B cell (primary cell): ENCODE measurements around the gene MCM3AP. TPM values are rescaled to one million over a fixed set of nuclear protein-coding genes. Genes with fewer than 3 reads are reported as not detected.

ENCODE experiments used
- ATAC-seq: fragments of 200-7000 bp; cut with Tn5 transposase; one replicate; pipeline ENCODE4 v1.10.0; 2021; ENCODE audit warnings: low read depth, mild to moderate bottlenecking, moderate number of reproducible peaks, moderate library complexity
- CTCF ChIA-PET: fragments of 350-600 bp; sonication (Branson Sonifier 250); formaldehyde crosslinking; loops from one replicate; lab custom pipeline; 2021; ENCODE audit warnings: antibody characterized with exemption, inconsistent platforms; lab: Charles Lee
- POLR2A ChIA-PET: fragments of 350-600 bp; sonication (Branson Sonifier 250); formaldehyde crosslinking; loops from one replicate; lab custom pipeline; 2021; ENCODE audit warnings: antibody characterized with exemption; lab: Charles Lee
- DNase-seq: peaks from one replicate; pipeline ENCODE4 v3.0.0; 2013
- H2AFZ ChIP-seq: 2 replicates; pipeline ENCODE4 v1.6.1; 2012; ENCODE audit warnings: mild to moderate bottlenecking, low read depth, low read length; ENCODE audit not compliant: insufficient read depth, poor library complexity, severe bottlenecking
- H3K27ac ChIP-seq, 2 donors: 1 replicate in 1 of 2; 2 replicates in 1 of 2; pipeline ENCODE4 v1.5.1; 2012 to 2013; ENCODE audit warnings: low read length in 2 of 2, mild to moderate bottlenecking in 2 of 2, moderate library complexity in 1 of 2
- H3K27me3 ChIP-seq, 4 experiments: fragments of 200-600 bp in 1 of 4; sonication (generic) in 1 of 4; replicated peaks in 1 of 4; 1 replicate in 2 of 4; 2 replicates in 2 of 4; pipeline versions ENCODE4 v1.6.1 to v1.7.0; 2013 to 2016; ENCODE audit warnings: low read length in 3 of 4, mild to moderate bottlenecking in 2 of 4, mixed read lengths in 1 of 4, moderate library complexity in 1 of 4; ENCODE audit not compliant: insufficient read depth in 4 of 4, control insufficient read depth in 3 of 4; ENCODE audit errors: control extremely low read depth in 1 of 4
- H3K36me3 ChIP-seq, 2 experiments: replicated peaks in 1 of 2; 1 replicate in 1 of 2; 2 replicates in 1 of 2; pipeline versions ENCODE4 v1.6.1 to v1.7.1; 2013; ENCODE audit warnings: low read length in 1 of 2; ENCODE audit not compliant: insufficient read depth in 2 of 2, control insufficient read depth in 1 of 2; ENCODE audit errors: control extremely low read depth in 1 of 2, extremely low read depth in 1 of 2
- H3K4me1 ChIP-seq, 2 donors: fragments of 200-600 bp in 1 of 2; sonication (generic) in 1 of 2; 1 replicate in 1 of 2; 2 replicates in 1 of 2; pipeline versions ENCODE4 v1.5.1 to v1.6.1; 2013 to 2017; ENCODE audit warnings: low read length in 2 of 2; ENCODE audit not compliant: control insufficient read depth in 2 of 2, insufficient read depth in 2 of 2
- H3K4me2 ChIP-seq: replicated peaks from 2 replicates; pipeline ENCODE3; 2012; ENCODE audit warnings: mild to moderate bottlenecking, low read depth, low read length; ENCODE audit not compliant: poor library complexity, severe bottlenecking
- H3K4me3 ChIP-seq, 5 experiments: fragments of 200-600 bp in 1 of 5; sonication (generic) in 1 of 5; 1 replicate in 3 of 5; 2 replicates in 2 of 5; pipeline versions ENCODE4 v1.5.1 to v1.7.0; 2011 to 2016; ENCODE audit warnings: low read length in 4 of 5, mild to moderate bottlenecking in 4 of 5, low read depth in 2 of 5, control low read depth in 1 of 5, moderate library complexity in 1 of 5; ENCODE audit not compliant: insufficient read depth in 1 of 5; ENCODE audit errors: control extremely low read depth in 1 of 5, extremely low read depth in 1 of 5
- H3K79me2 ChIP-seq: fragments of 200-600 bp; sonication (generic); one replicate; pipeline ENCODE4 v1.6.0; 2016; ENCODE audit warnings: low read length; ENCODE audit not compliant: control insufficient read depth, insufficient read depth
- H3K9ac ChIP-seq: fragments of 200-600 bp; sonication (generic); 2 replicates; pipeline ENCODE4 v1.6.1; 2017; ENCODE audit warnings: mild to moderate bottlenecking, low read length, moderate library complexity
- H3K9me3 ChIP-seq, 3 donors: one replicate each; pipeline versions ENCODE4 v1.6.1 to v1.7.1; 2013; ENCODE audit warnings: low read length in 2 of 3; ENCODE audit not compliant: control insufficient read depth in 2 of 3, insufficient read depth in 1 of 3; ENCODE audit errors: control extremely low read depth in 1 of 3
- H4K20me1 ChIP-seq: 2 replicates; pipeline ENCODE4 v1.6.0; 2012; ENCODE audit warnings: mild to moderate bottlenecking, low read length; ENCODE audit not compliant: insufficient read depth, control insufficient read depth, poor library complexity, severe bottlenecking
- H3K27ac Mint-ChIP-seq: one replicate; pipeline ENCODE4 v1.8.0; 2021; ENCODE audit warnings: mixed read lengths
- H3K27me3 Mint-ChIP-seq: one replicate; pipeline ENCODE4 v1.8.0; 2021; ENCODE audit warnings: mixed read lengths
- H3K4me1 Mint-ChIP-seq: one replicate; pipeline ENCODE4 v1.8.0; 2021; ENCODE audit warnings: mixed read lengths
- H3K4me3 Mint-ChIP-seq: one replicate; pipeline ENCODE4 v1.8.0; 2021; ENCODE audit warnings: mixed read lengths
- H3K9me3 Mint-ChIP-seq: one replicate; pipeline ENCODE4 v1.8.0; 2022; ENCODE audit warnings: mixed read lengths; ENCODE audit not compliant: insufficient read depth
- CTCF ChIP-seq: fragments of 200-600 bp; IDR thresholded peaks from one replicate; pipeline ENCODE4 v1.8.0; 2022; ENCODE audit warnings: antibody characterized with exemption, mild to moderate bottlenecking
- EZH2 ChIP-seq: IDR thresholded peaks from 2 replicates; pipeline ENCODE4 v1.6.1; 2012; ENCODE audit warnings: borderline replicate concordance, low read depth, mild to moderate bottlenecking, moderate library complexity, low read length; ENCODE audit not compliant: insufficient read depth, poor library complexity, severe bottlenecking
- WGBS: methylation state at CpG from one replicate; pipeline ENCODE4 v1.1.5; 2013; ENCODE audit warnings: missing lambda C conversion rate; ENCODE audit not compliant: insufficient coverage; 5-methylcytosine and 5-hydroxymethylcytosine counted together
- intact Hi-C: fragments of 100-400 bp; cut with micrococcal nuclease; formaldehyde crosslinking; loops from one replicate; pipeline ENCODE4 v1.10.0; 2022
- polyA plus RNA-seq: library from polyadenylated mRNA; depleted of rRNA; stranded (reverse); fragments of >200 nt; gene quantifications from 2 replicates; pipeline ENCODE4 v1.2.3, GENCODE V29; 2012
- total RNA-seq, 2 donors: library from RNA; stranded (reverse); fragments of 120-200 nt in 1 of 2; gene quantifications; 1 replicate in 1 of 2; 2 replicates in 1 of 2; pipeline versions ENCODE4 v1.2.3 to v1.2.4, GENCODE V29; 2013 to 2022

MCM3AP gene
- total and polyA plus RNA-seq, 2 donors (not counting 1 experiment from before 2014, with no cell fraction given): 61.7 to 180 TPM

- WGBS: 100% methylated on average over 3 of the region's 4 CpGs
- peaks cover 48% of the 10 kb centered on the region for H3K79me2 ChIP-seq
- no peak for ATAC-seq
- POLR2A ChIA-PET: no interaction called here
- H4K20me1 ChIP-seq: no peaks in the 10 kb centered on the region
- Mint-ChIP-seq H3K27me3 (no peaks in the 10 kb centered on the region), H3K9me3 (no peaks in the 10 kb centered on the region), H3K4me1 (peaks cover 10% of the 10 kb centered on the region), H3K4me3 (no peak overlapping the region), H3K27ac (no peak overlapping the region)
- H3K9ac ChIP-seq: no peak overlapping the region
- intact Hi-C loops: no loop called here
- no peak overlapping the region for H3K4me3 ChIP-seq
- H3K27me3 ChIP-seq: no peaks in the 10 kb centered on the region
- CTCF ChIA-PET: no interaction called here
- no peak overlapping the region for H3K4me2 ChIP-seq
- no peak overlapping the region for H3K27ac ChIP-seq
- no peaks in the 10 kb centered on the region for H3K9me3 ChIP-seq
- TF ChIP-seq CTCF (no peak), EZH2 (no peak)
- peaks cover 2 to 7% of the 10 kb centered on the region in 2 experiments for H3K36me3 ChIP-seq
- DNase-seq: no peak
- peaks cover 10 to 12% of the 10 kb centered on the region in 2 donors for H3K4me1 ChIP-seq
- no peak overlapping the region for H2AFZ ChIP-seq
Observed at GRCh38 chr21:46327711-46328110, 42.3 kb upstream of the MCM3AP start.

DNA sequence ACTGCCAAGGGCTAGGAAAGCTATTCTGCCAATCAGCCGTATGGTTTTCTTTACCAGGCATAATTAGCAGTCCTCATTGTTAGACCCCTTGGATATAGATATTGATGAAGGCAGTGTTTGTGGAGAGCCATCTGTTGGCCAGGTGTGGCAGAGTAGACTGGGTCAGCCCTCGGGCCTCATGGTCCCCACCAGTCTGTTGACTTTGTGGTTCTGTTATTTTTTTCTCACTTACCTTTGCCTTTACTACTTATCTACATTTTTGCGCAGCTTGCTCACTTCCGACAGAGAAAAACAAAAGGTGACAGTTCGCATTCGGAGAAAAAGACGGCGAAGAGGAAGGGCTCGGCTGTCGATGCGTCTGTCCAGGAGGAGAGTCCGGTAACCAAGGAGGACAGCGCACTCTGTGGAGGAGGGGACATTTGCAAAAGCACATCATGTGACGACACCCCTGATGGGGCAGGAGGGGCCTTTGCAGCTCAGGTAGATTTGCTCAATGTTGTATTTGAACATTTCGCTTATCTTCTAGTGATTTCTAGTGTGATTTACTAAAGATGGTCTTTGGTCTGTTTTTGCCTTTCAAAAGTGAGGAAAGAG is 40.8 kb upstream of the MCM3AP start:
- no peak for ATAC-seq
- Histone ChIP-seq H3K4me3 (no peak overlapping the region), H2AFZ (no peak overlapping the region), H3K4me2 (no peak overlapping the region), H3K9ac (no peak overlapping the region), H3K36me3 (peaks cover 0 to 2% of the 10 kb centered on the region in 2 experiments), H3K4me1 (peaks cover 16 to 20% of the 10 kb centered on the region in 2 donors), H3K79me2 (peaks cover 44% of the 10 kb centered on the region), H3K9me3 (no peaks in the 10 kb centered on the region), H3K27me3 (peaks cover 0 to 3% (median 0%) of the 10 kb centered on the region in 4 experiments), H4K20me1 (no peaks in the 10 kb centered on the region), H3K27ac (no peak overlapping the region)
- peak overlapping the region; percentile 46 for H3K4me3 Mint-ChIP-seq
- intact Hi-C loops: no loop called here
- ChIA-PET CTCF (interaction anchor here (0.9 to 1.6 kb wide), 4 partner anchors 25 to 183 kb away, joined by 3 to 11 read pairs (median 4); partner anchors contain the start of gene MCM3AP), POLR2A (no interaction called here)
- DNase-seq: no peak
- no peaks in the 10 kb centered on the region for H3K27me3 Mint-ChIP-seq
- 97% methylated on average over 12 of the region's 15 CpGs for WGBS
- H3K27ac Mint-ChIP-seq: peak overlapping the region; percentile 34
- H3K9me3 Mint-ChIP-seq: no peaks in the 10 kb centered on the region
- TF ChIP-seq CTCF (no peak), EZH2 (no peak)
- peaks cover 19% of the 10 kb centered on the region for H3K4me1 Mint-ChIP-seq
